Cardiac septum (tissue), 1 donor: ENCODE data around the gene KIR2DL1. TPM values are rescaled to one million over a fixed set of nuclear protein-coding genes. Genes with fewer than 3 reads are reported as not detected.
"Not testable (repeated sequence)": the region's sequence is repeated elsewhere in the genome, so short reads cannot be mapped to it uniquely, and the experiment has no call there.

Source experiments
- DNase-seq: peaks from one replicate; pipeline ENCODE4 v3.0.0-alpha.2; 2020; ENCODE audit warnings: low spot score
- intact Hi-C: fragments of 100-400 bp; cut with DNase I; formaldehyde crosslinking; loops from one replicate; pipeline ENCODE4 v1.14.0; 2022
- long read RNA-seq: library from polyadenylated mRNA; unstranded; transcript quantifications from one replicate; pipeline ENCODE4 v2.0.0, GENCODE V29; 2021
- total RNA-seq: library from RNA; stranded (reverse); fragmentation: NEBNext Ultra II Directional; extraction: Animal tissue kit (Norgen Biotek cat#: 25700); gene quantifications from one replicate; pipeline ENCODE4 v1.2.1, GENCODE V29; 2021
- donor health status: DM: no; HTN: no; CAD: no.

Gene KIR2DL1
- total RNA-seq = not detected
- long read RNA-seq = 0 reads

GRCh38 chr19:54769646-54770045 lies at the start of gene KIR2DL1:
KIR2DL1 (plus strand) TSS chr19:54769793; CDS start chr19:54769851, 58 bp downstream.
- DNase-seq, intact Hi-C loops: not testable (repeated sequence)

DNA sequence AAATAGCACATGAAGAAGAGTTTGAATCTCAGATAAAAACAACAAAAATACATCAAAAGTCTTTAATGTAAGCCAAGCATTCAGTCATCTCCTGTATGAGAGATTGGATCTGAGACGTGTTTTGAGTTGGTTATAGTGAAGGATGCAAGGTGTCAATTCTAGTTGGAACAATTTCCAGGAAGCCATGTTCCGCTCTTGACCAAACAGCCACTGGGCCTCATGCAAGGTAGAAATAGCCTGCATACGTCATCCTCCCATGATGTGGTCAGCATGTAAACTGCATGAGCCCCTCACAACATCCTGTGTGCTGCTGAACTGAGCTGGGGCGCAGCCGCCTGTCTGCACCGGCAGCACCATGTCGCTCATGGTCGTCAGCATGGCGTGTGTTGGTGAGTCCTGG lies 45.5 kb upstream of the KIR2DL1 start, which contains the start of gene KIR3DL3:
Gene KIR3DL3, plus strand, starts transcription at position 301 of the 400 bp plus-strand sequence. Its CDS starts 55 bp downstream, at position 356.
- intact Hi-C loops = no loop called here
- DNase-seq = no peak

GRCh38 chr19:54724644-54725043 lies 44.9 kb upstream of the KIR2DL1 start:
- DNase-seq = no peak
- intact Hi-C loops = no loop called here

DNA sequence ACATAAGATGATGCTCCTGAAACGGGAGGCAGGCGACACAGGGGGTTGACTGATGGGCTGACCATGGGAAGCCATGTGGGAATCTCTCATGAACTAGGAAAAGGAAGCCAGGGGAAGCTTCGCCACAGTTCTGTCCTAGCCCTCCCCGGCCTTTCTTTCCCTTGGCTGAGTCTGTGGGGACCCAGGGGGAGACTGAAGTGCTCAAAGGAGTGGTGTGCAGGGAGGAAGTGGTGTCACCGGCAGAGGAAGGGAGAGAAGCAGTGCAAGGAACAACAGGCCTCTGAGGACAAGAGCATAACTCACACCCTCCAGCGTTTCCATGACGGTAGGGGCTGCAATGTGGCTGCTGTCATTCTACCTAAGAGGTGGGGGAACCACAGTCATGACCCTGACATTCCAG lies 44.3 kb upstream of the KIR2DL1 start:
- no peak for DNase-seq
- intact Hi-C loops = no loop called here

- intact Hi-C loops = no loop called here
- DNase-seq = no peak
Observed at GRCh38 chr19:54727562-54727961, 42.0 kb upstream of the KIR2DL1 start.

GRCh38 chr19:54728167-54728566 lies 41.4 kb upstream of the KIR2DL1 start:
- intact Hi-C loops = no loop called here
- no peak for DNase-seq

DNA sequence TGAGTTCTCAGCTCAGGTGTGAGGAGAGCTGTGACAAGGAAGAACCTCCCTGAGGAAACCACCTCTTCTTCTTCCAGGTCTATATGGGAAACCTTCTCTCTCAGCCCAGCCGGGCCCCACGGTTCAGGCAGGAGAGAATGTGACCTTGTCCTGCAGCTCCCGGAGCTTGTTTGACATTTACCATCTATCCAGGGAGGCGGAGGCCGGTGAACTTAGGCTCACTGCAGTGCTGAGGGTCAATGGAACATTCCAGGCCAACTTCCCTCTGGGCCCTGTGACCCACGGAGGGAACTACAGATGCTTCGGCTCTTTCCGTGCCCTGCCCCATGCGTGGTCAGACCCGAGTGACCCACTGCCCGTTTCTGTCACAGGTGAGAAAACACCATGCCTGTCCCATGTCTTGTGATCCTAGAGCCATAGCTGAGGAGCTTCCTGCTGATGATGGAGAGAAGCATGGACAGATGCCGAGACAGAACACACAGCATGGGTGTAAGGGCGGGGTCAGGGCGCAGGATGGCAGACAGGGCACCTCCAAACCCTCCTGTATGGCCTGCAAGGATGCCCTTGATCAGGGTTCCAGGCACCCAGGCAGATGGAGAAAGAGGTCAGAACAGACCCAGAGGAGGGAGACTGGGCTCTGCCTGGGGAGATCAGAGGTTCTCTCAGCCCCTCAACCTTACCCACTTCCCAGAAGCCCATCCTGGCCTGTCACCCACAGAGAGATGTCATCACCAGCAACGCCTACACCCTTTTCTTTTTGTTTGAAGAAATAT lies 40.0 kb upstream of the KIR2DL1 start:
- intact Hi-C loops = no loop called here
- DNase-seq = no peak

DNA sequence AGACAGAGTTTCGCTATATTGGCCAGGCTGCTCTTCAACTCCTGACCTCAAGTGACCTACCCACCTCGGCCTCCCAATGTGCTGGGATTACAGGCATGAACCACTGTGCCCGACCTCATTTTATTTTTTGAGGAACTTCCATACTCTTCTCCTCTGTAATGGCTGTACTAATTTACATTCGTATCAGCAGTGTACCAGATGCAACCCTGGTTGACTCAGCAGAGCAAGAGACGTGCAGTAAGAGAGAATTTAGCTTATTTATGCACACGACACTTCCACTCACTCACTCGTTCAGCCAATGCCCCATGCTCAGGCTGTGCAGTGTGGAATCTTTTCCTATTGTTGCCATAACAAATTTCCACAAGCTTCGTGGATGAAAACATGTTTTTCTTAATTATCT lies 38.4 kb upstream of the KIR2DL1 start:
- no peak for DNase-seq
- intact Hi-C loops = no loop called here

- intact Hi-C loops = loop anchor here (5.0 kb wide), 1 partner anchor 109 kb away; no protein-coding TSS in a partner anchor
- DNase-seq = not testable (repeated sequence)
Observed at GRCh38 chr19:54738306-54738705, 31.3 kb upstream of the KIR2DL1 start, which contains the start of gene KIR2DL3. KIR2DL3 (plus strand) TSS chr19:54738513; CDS start chr19:54738546, 33 bp downstream.

DNA sequence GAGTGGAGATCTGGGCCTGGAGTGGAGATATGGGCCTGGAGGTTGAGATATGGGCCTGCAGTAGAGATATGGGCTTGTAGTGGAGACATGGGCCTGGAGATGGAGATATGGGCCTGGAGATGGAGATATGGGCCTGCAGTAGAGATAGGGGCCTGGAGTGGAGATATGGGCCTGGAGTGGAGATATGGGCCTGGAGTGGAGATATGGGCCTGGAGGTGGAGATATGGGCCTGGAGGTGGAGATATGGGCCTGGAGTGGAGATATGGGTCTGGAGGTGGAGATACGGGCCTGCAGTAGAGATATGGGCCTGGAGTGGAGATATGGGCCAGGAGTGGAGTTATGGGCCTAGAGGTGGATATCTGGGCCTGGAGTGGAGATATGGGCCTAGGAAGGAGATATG lies 30.9 kb upstream of the KIR2DL1 start:
- no peak for DNase-seq
- intact Hi-C loops = loop anchor here (5.0 kb wide), 1 partner anchor 109 kb away; no protein-coding TSS in a partner anchor

- intact Hi-C loops = loop anchor here (5.0 kb wide), 1 partner anchor 107 kb away; no protein-coding TSS in a partner anchor
- DNase-seq = no peak
Observed at GRCh38 chr19:54739587-54740497, 29.8 kb upstream of the KIR2DL1 start.

DNA sequence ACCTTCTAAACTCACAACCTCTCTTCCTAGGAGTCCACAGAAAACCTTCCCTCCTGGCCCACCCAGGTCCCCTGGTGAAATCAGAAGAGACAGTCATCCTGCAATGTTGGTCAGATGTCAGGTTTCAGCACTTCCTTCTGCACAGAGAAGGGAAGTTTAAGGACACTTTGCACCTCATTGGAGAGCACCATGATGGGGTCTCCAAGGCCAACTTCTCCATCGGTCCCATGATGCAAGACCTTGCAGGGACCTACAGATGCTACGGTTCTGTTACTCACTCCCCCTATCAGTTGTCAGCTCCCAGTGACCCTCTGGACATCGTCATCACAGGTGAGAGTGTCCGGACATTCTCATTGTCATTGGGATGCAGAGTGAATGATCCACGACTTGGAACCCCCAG lies 27.6 kb upstream of the KIR2DL1 start:
- intact Hi-C loops, DNase-seq: not testable (repeated sequence)

DNA sequence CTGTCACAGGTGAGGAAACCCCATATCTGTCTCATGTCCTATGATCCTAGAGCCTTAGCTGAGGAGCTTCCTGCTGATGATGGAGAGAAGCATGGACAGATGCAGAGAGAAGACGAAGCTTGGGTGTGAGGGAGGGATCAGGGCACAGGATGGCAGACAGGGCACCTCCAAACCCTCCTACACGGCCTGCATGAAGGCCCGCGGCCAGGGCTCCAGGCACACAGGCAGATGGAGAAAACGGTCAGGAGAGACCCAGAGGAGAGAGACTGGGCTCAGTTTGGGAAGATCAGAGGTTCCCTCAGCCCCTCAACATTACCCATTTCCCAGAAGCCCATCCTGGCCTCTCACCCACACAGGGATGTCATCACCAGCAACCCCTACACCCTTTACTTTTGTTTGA lies 25.5 kb upstream of the KIR2DL1 start:
- DNase-seq, intact Hi-C loops: not testable (repeated sequence)

DNA sequence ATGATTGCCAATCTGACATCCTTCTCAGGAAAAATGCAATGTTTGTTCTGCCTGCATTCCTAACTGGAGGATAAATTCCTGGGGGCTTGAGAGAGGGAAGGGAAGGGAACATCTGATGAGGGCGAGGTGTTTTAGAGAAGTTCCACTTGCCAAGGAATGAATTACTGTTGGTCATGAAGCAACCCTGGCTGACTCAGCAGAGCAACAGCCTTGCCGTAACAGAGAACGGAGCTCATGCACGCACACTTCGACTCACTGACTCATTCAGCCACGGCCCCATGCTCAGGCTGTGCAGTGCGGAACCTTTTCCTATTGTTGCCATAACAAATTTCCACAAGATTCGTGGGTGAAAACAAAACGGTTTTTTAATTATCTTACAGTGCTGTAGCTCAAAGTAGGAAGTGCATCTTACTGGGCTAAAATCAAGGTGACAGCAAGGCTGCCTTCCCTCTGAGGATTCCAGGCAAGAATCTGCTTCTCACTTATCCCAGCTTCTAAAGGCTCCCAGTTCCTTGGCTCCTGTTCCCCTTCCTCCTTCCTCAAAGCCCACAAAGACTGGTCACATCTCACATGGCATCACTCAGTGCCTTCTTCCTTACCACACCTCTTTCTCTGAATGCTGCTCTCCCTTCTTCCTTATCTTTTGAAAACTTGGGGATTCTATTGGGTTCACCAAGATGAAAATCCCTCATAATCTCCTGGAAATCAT lies 21.8 kb upstream of the KIR2DL1 start:
- peak; percentile 90 for DNase-seq
- intact Hi-C loops = not testable (repeated sequence)

- DNase-seq, intact Hi-C loops: not testable (repeated sequence)
Observed at GRCh38 chr19:54750276-54750675, 19.3 kb upstream of the KIR2DL1 start.

DNA sequence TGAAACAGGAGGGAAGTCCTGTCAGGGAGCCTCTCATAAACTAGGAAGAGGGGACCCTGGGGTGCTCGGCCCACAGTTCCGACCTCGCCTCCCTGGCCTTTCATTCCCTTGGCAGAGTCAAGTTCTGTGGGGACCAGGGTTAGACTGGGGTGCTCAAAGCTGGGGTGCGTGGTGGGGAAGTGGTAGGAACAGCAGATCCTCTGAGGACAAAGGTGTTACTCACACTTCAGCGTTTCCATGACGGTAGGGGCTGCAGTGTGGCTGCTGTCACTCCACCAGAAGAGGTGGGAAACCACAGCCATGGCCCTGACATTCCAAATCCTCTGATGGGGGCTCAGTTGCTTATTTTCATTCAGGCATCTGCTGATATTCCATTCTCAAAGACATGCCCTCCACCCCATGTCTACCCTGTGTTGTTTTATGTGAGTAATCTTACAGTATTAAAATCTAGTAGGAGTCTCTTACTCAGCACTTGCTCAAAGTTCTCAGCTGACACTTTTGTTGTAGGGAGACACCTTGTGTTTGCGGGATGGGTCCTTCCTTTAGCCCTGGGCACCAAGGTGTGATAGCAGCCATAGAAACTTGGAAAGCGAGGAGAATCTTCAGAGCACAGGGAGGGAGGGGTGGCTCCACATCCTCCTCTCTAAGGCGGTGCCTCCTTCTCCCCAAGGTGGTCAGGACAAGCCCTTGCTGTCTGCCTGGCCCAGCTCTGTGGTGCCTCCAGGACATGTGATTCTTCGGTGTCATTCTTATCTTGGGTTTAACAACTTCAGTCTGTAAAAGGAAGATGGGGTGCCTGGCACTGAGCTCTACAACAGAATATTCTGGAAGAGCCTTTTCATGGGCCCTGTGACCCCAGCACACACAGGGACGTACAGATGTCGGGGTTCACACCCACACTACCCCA lies 13.1 kb upstream of the KIR2DL1 start:
- DNase-seq, intact Hi-C loops: not testable (repeated sequence)

DNA sequence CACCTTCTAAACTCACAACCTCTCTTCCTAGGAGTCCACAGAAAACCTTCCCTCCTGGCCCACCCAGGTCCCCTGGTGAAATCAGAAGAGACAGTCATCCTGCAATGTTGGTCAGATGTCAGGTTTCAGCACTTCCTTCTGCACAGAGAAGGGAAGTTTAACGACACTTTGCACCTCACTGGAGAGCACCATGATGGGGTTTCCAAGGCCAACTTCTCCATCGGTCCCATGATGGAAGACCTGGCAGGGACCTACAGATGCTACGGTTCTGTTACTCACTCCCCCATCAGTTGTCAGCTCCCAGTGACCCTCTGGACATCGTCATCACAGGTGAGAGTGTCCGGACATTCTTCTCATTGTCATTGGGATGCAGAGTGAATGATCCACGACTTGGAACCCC lies 11.0 kb upstream of the KIR2DL1 start:
- intact Hi-C loops, DNase-seq: not testable (repeated sequence)

GRCh38 chr19:54764219-54764618 lies 5.4 kb upstream of the KIR2DL1 start:
- DNase-seq, intact Hi-C loops: not testable (repeated sequence)
